ENCODE measurements around the gene KSR1.
"Not testable (repeated sequence)": the region's sequence is repeated elsewhere in the genome, so short reads cannot be mapped to it uniquely, and the experiment has no call there.

KSR1 gene

GRCh38 chr17:27455914-27456680, at the start of gene KSR1:
KSR1 (plus strand) TSS chr17:27456448; CDS start chr17:27456644, 196 bp downstream.
- FAIRE-seq: no peak

- no peak for FAIRE-seq
Observed at GRCh38 chr17:27407916-27408864, 48.1 kb upstream of the KSR1 start.

GRCh38 chr17:27408891-27409290, 47.4 kb upstream of the KSR1 start:
- FAIRE-seq: no peak

- FAIRE-seq: not testable (repeated sequence)
Observed at GRCh38 chr17:27412158-27412557, 44.1 kb upstream of the KSR1 start.

GRCh38 chr17:27413315-27413714, 42.9 kb upstream of the KSR1 start:
- no peak for FAIRE-seq

- FAIRE-seq: no peak
Observed at GRCh38 chr17:27413792-27414191, 42.5 kb upstream of the KSR1 start.

- no peak for FAIRE-seq
Observed at GRCh38 chr17:27414271-27414670, 42.0 kb upstream of the KSR1 start.

GRCh38 chr17:27414694-27415093, 41.6 kb upstream of the KSR1 start:
- no peak for FAIRE-seq

- FAIRE-seq: no peak
Observed at GRCh38 chr17:27415120-27415795, 41.0 kb upstream of the KSR1 start.

- no peak for FAIRE-seq
Observed at GRCh38 chr17:27417596-27418365, 38.5 kb upstream of the KSR1 start.

GRCh38 chr17:27418366-27418615, 38.0 kb upstream of the KSR1 start:
- FAIRE-seq: no peak

GRCh38 chr17:27419156-27419555, 37.1 kb upstream of the KSR1 start:
- FAIRE-seq: no peak

- FAIRE-seq: no peak
Observed at GRCh38 chr17:27420211-27420950, 35.9 kb upstream of the KSR1 start.

GRCh38 chr17:27421111-27421510, 35.1 kb upstream of the KSR1 start:
- no peak for FAIRE-seq

- FAIRE-seq: not testable (repeated sequence)
Observed at GRCh38 chr17:27421626-27422025, 34.6 kb upstream of the KSR1 start.

- no peak for FAIRE-seq
Observed at GRCh38 chr17:27422601-27423000, 33.6 kb upstream of the KSR1 start.

GRCh38 chr17:27423651-27424050, 32.6 kb upstream of the KSR1 start:
- no peak for FAIRE-seq

- no peak for FAIRE-seq
Observed at GRCh38 chr17:27424516-27424915, 31.7 kb upstream of the KSR1 start.

GRCh38 chr17:27424941-27425340, 31.3 kb upstream of the KSR1 start:
- FAIRE-seq: no peak

- FAIRE-seq: not testable (repeated sequence)
Observed at GRCh38 chr17:27425571-27425970, 30.7 kb upstream of the KSR1 start.

- no peak for FAIRE-seq
Observed at GRCh38 chr17:27425991-27426390, 30.3 kb upstream of the KSR1 start.

- FAIRE-seq: not testable (repeated sequence)
Observed at GRCh38 chr17:27426471-27426870, 29.8 kb upstream of the KSR1 start.

All from G401.6 (cell line).